LNCaP clone FGC (cell line): ENCODE data around the gene SEC61A2.

ENCODE experiments used
- DNase-seq: peaks from one replicate; pipeline ENCODE4 v3.0.0-alpha.2; 2011; ENCODE audit warnings: low read depth
- H3K4me3 ChIP-seq: 2 replicates; pipeline ENCODE4 v1.5.1; 2011; ENCODE audit warnings: mild to moderate bottlenecking, low read depth, low read length, control low read depth
- CTCF ChIP-seq: IDR thresholded peaks from 2 replicates; pipeline ENCODE4 v1.5.1; 2012; ENCODE audit warnings: mild to moderate bottlenecking; ENCODE audit not compliant: control insufficient read depth, insufficient read depth; ENCODE audit errors: extremely low read depth

The SEC61A2 gene

GRCh38 chr10:12186323-12186722 lies 56.8 kb downstream of the SEC61A2 start:
- TF ChIP-seq CTCF: no peak
- no peak overlapping the region for H3K4me3 ChIP-seq
- DNase-seq: no peak

- no peak for DNase-seq
- TF ChIP-seq CTCF: no peak
- no peak overlapping the region for H3K4me3 ChIP-seq
These were observed 57.9 kb downstream of the SEC61A2 start for GRCh38 chr10:12187321-12187905.

- TF ChIP-seq CTCF: no peak
- H3K4me3 ChIP-seq: no peak overlapping the region
- DNase-seq: no peak
These were observed 59.2 kb downstream of the SEC61A2 start for GRCh38 chr10:12188656-12189055.

- TF ChIP-seq CTCF: no peak
- DNase-seq: no peak
These were observed 59.9 kb downstream of the SEC61A2 start for GRCh38 chr10:12189426-12189825.

GRCh38 chr10:12191715-12192114 lies 62.2 kb downstream of the SEC61A2 start:
- no peak for DNase-seq
- no peak overlapping the region for H3K4me3 ChIP-seq
- TF ChIP-seq CTCF: no peak

More at GRCh38 chr10:12189426-12189825, 59.9 kb downstream of the SEC61A2 start:
- H3K4me3 ChIP-seq: no peak overlapping the region

- H3K4me3 ChIP-seq: peak overlapping the region; percentile 23; the same call in 1 of the 2 replicates
- no peak for DNase-seq
- no peak for TF ChIP-seq CTCF
These were observed 63.7 kb downstream of the SEC61A2 start for GRCh38 chr10:12193193-12193592.

GRCh38 chr10:12194752-12195271 lies 65.3 kb downstream of the SEC61A2 start:
- H3K4me3 ChIP-seq: peak overlapping the region; percentile 87
- DNase-seq: no peak
- no peak for TF ChIP-seq CTCF
